HEK293 (cell line): ENCODE results near the gene LAMC3.

ENCODE experiments used
- BCL11B ChIP-seq: fragments of 450-650 bp; formaldehyde crosslinking; IDR thresholded peaks from 2 replicates; pipeline ENCODE4 v1.5.1; 2016; ENCODE audit warnings: low read depth, missing biosample characterization, missing genetic modification characterization
- GFI1B ChIP-seq: fragments of 450-650 bp; formaldehyde crosslinking; IDR thresholded peaks from 2 replicates; pipeline ENCODE4 v1.5.1; 2016; ENCODE audit warnings: missing biosample characterization, missing genetic modification characterization
- GLIS2 ChIP-seq: fragments of 450-650 bp; formaldehyde crosslinking; IDR thresholded peaks from 2 replicates; pipeline ENCODE4 v1.5.1; 2016; ENCODE audit warnings: missing biosample characterization, missing genetic modification characterization
- HOXC10 ChIP-seq: sonication (generic); formaldehyde crosslinking; IDR thresholded peaks from 2 replicates; pipeline ENCODE4 v1.8.1; 2023; ENCODE audit warnings: mild to moderate bottlenecking, missing genetic modification reagents
- KLF1 ChIP-seq: fragments of 450-650 bp; formaldehyde crosslinking; IDR thresholded peaks from 2 replicates; pipeline ENCODE4 v1.5.1; 2016; ENCODE audit warnings: missing biosample characterization, missing genetic modification characterization
- KLF10 ChIP-seq: fragments of 450-650 bp; IDR thresholded peaks from 2 replicates; pipeline ENCODE4 v1.5.1; 2018; ENCODE audit warnings: missing biosample characterization, mild to moderate bottlenecking, missing genetic modification characterization
- KLF9 ChIP-seq: fragments of 450-650 bp; formaldehyde crosslinking; IDR thresholded peaks from 2 replicates; pipeline ENCODE4 v1.5.1; 2016; ENCODE audit warnings: missing biosample characterization, missing genetic modification characterization, low read depth
- SCRT1 ChIP-seq: fragments of 450-650 bp; formaldehyde crosslinking; IDR thresholded peaks from 2 replicates; pipeline ENCODE4 v1.5.1; 2016; ENCODE audit warnings: missing biosample characterization, missing genetic modification characterization, borderline replicate concordance
- TCF7L2 ChIP-seq: IDR thresholded peaks from 2 replicates; pipeline ENCODE4 v1.6.1; 2011; ENCODE audit warnings: low read depth, mild to moderate bottlenecking, inconsistent platforms, low read length, moderate library complexity, borderline replicate concordance
- TRIM28 ChIP-seq: IDR thresholded peaks from 2 replicates; pipeline ENCODE4 v1.6.1; 2011; ENCODE audit warnings: low read length, control low read depth, borderline replicate concordance
- YY1 ChIP-seq: fragments of 450-650 bp; formaldehyde crosslinking; IDR thresholded peaks from 2 replicates; pipeline ENCODE4 v1.5.1; 2018; ENCODE audit warnings: missing biosample characterization, missing genetic modification characterization
- ZBTB11 ChIP-seq: fragments of 450-650 bp; formaldehyde crosslinking; conservative IDR thresholded peaks from 2 replicates; pipeline ENCODE4 v1.5.1; 2016; ENCODE audit warnings: low read depth, missing biosample characterization, missing genetic modification characterization
- ZFP37 ChIP-seq: fragments of 450-650 bp; formaldehyde crosslinking; IDR thresholded peaks from 2 replicates; pipeline ENCODE4 v1.5.1; 2016; ENCODE audit warnings: missing biosample characterization, missing genetic modification characterization
- ZNF114 ChIP-seq: fragments of 450-650 bp; formaldehyde crosslinking; IDR thresholded peaks from 2 replicates; pipeline ENCODE4 v1.5.0; 2017; ENCODE audit warnings: missing biosample characterization, missing genetic modification characterization
- ZNF140 ChIP-seq: fragments of 450-650 bp; formaldehyde crosslinking; IDR thresholded peaks from 2 replicates; pipeline ENCODE4 v1.5.1; 2016; ENCODE audit warnings: missing biosample characterization, missing genetic modification characterization
- ZNF146 ChIP-seq: fragments of 450-650 bp; formaldehyde crosslinking; IDR thresholded peaks from 2 replicates; pipeline ENCODE4 v1.5.1; 2016; ENCODE audit warnings: missing biosample characterization, missing genetic modification characterization
- ZNF16 ChIP-seq: fragments of 450-650 bp; formaldehyde crosslinking; IDR thresholded peaks from 2 replicates; pipeline ENCODE4 v1.5.1; 2016; ENCODE audit warnings: low read depth, missing biosample characterization, missing genetic modification characterization
- ZNF18 ChIP-seq: fragments of 450-650 bp; formaldehyde crosslinking; IDR thresholded peaks from 2 replicates; pipeline ENCODE4 v1.5.1; 2016; ENCODE audit warnings: missing biosample characterization, missing genetic modification characterization
- ZNF274 ChIP-seq, 2 experiments: fragments of 200-500 bp in 1 of 2; fragments of 450-650 bp in 1 of 2; sonication (Bioruptor generic) in 1 of 2; formaldehyde crosslinking in 1 of 2; IDR thresholded peaks; 2 replicates each; pipeline versions ENCODE4 v1.5.1 to v1.6.1; 2014 to 2016; ENCODE audit warnings: borderline replicate concordance in 1 of 2, inconsistent platforms in 1 of 2, low read length in 1 of 2, missing biosample characterization in 1 of 2, missing genetic modification characterization in 1 of 2
- ZNF292 ChIP-seq: fragments of 450-650 bp; formaldehyde crosslinking; IDR thresholded peaks from 2 replicates; pipeline ENCODE4 v1.5.1; 2016; ENCODE audit warnings: low read depth, missing biosample characterization, missing genetic modification characterization, borderline replicate concordance
- ZNF311 ChIP-seq: fragments of 450-650 bp; formaldehyde crosslinking; IDR thresholded peaks from 2 replicates; pipeline ENCODE4 v1.5.1; 2017; ENCODE audit warnings: missing biosample characterization, missing genetic modification characterization, borderline replicate concordance
- ZNF335 ChIP-seq: fragments of 450-650 bp; formaldehyde crosslinking; conservative IDR thresholded peaks from 2 replicates; pipeline ENCODE4 v1.5.1; 2016; ENCODE audit warnings: missing biosample characterization, missing genetic modification characterization
- ZNF366 ChIP-seq: fragments of 450-650 bp; formaldehyde crosslinking; conservative IDR thresholded peaks from 2 replicates; pipeline ENCODE4 v1.5.1; 2016; ENCODE audit warnings: missing biosample characterization, missing genetic modification characterization
- ZNF404 ChIP-seq: fragments of 450-650 bp; formaldehyde crosslinking; IDR thresholded peaks from 2 replicates; pipeline ENCODE4 v1.5.1; 2017; ENCODE audit warnings: missing biosample characterization, missing genetic modification characterization
- ZNF416 ChIP-seq: fragments of 450-650 bp; formaldehyde crosslinking; IDR thresholded peaks from 2 replicates; pipeline ENCODE4 v1.5.1; 2016; ENCODE audit warnings: missing biosample characterization, missing genetic modification characterization
- ZNF423 ChIP-seq: fragments of 450-650 bp; formaldehyde crosslinking; IDR thresholded peaks from 2 replicates; pipeline ENCODE4 v1.5.1; 2016; ENCODE audit warnings: missing biosample characterization, missing genetic modification characterization
- ZNF473 ChIP-seq: fragments of 450-650 bp; formaldehyde crosslinking; IDR thresholded peaks from 2 replicates; pipeline ENCODE4 v1.5.1; 2017; ENCODE audit warnings: missing biosample characterization, missing genetic modification characterization
- ZNF521 ChIP-seq: fragments of 450-650 bp; formaldehyde crosslinking; IDR thresholded peaks from 2 replicates; pipeline ENCODE4 v1.5.1; 2017; ENCODE audit warnings: missing biosample characterization, mild to moderate bottlenecking, missing genetic modification characterization
- ZNF600 ChIP-seq: fragments of 450-650 bp; formaldehyde crosslinking; IDR thresholded peaks from 2 replicates; pipeline ENCODE4 v1.5.1; 2016; ENCODE audit warnings: missing biosample characterization, missing genetic modification characterization
- ZNF624 ChIP-seq: fragments of 450-650 bp; formaldehyde crosslinking; IDR thresholded peaks from 2 replicates; pipeline ENCODE4 v1.5.1; 2017; ENCODE audit warnings: missing biosample characterization, missing genetic modification characterization
- ZNF658 ChIP-seq: fragments of 450-650 bp; formaldehyde crosslinking; IDR thresholded peaks from 2 replicates; pipeline ENCODE4; 2016; ENCODE audit warnings: missing biosample characterization, missing genetic modification characterization
- ZNF785 ChIP-seq: fragments of 450-650 bp; formaldehyde crosslinking; IDR thresholded peaks from 2 replicates; pipeline ENCODE4 v1.5.1; 2016; ENCODE audit warnings: missing biosample characterization, missing genetic modification characterization
- ZNF837 ChIP-seq: fragments of 450-650 bp; formaldehyde crosslinking; IDR thresholded peaks from 2 replicates; pipeline ENCODE4 v1.5.1; 2016; ENCODE audit warnings: missing biosample characterization, missing genetic modification characterization
- ZSCAN30 ChIP-seq: fragments of 450-650 bp; IDR thresholded peaks from 2 replicates; pipeline ENCODE4 v1.5.1; 2018; ENCODE audit warnings: missing biosample characterization, mild to moderate bottlenecking, missing genetic modification characterization, moderate library complexity
- TF ChIP-seq, protein P1 (sequence below): fragments of 450-650 bp; formaldehyde crosslinking; IDR thresholded peaks from 2 replicates; pipeline ENCODE4 v1.5.1; 2016; ENCODE audit warnings: missing biosample characterization, missing genetic modification characterization
- TF ChIP-seq, protein P2 (sequence below): fragments of 450-650 bp; formaldehyde crosslinking; IDR thresholded peaks from 2 replicates; pipeline ENCODE4 v1.5.1; 2016; ENCODE audit warnings: missing biosample characterization, missing genetic modification characterization

Gene LAMC3

DNA sequence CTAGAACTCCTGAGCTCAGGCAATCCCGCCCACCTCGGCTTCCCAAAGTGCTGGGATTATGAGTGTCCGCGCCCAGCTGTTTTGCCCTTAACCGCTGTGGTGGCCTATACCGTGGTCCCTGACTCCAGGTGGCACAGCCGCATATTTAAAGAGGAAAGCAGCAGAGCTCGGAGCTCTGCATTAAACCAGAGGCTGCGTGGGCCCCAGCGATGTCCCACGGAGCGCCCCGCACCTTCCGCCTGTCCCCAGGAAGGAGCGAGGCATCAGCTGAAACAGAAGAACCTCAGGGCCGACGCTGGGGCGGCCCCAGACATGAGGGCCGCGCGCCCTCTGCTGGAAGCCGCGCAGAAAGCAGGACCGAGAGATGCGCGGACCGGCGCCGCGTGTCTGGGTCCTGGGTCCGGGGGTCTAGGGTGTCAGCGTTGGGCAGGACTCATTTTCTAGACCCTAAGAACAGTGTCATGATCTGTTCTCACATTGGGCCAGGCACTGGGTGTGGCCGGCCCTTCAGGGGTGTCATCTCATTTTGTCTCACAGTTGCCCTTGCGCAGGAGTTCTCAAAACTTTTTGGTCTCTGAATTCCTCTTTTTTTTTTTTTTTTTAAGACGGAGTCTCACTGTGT is 37.7 kb downstream of the LAMC3 start (continued):
- TF ChIP-seq ZBTB11 (no peak), BCL11B (tag by site-specific recombination) (no peak), ZNF292 (no peak), HOXC10 (CRISPR knock-in tag) (no peak), TCF7L2 (no peak), ZNF416 (no peak), ZFP37 (tag by site-specific recombination) (no peak), GLIS2 (peak; percentile 37; the same call in 1 of the 2 replicates), ZNF624 (no peak), GFI1B (tag by site-specific recombination) (no peak), ZNF311 (no peak), ZNF600 (tag by site-specific recombination) (0 out of 2 replicates have a peak, but pooled peaks have one; percentile 31), ZNF274 (IDR thresholded peaks at IDR 0.05; ENCODE audit: low read length) (no peak), ZNF274 (tag by site-specific recombination; IDR thresholded peaks at IDR 0.05; ENCODE audit: borderline replicate concordance) (no peak), ZNF140 (tag by site-specific recombination) (no peak), SCRT1 (tag by site-specific recombination) (no peak), ZNF473 (tag by site-specific recombination) (no peak), ZNF521 (no peak), YY1 (tag by site-specific recombination) (no peak), ZNF114 (no peak), ZSCAN30 (tag by site-specific recombination) (peak; percentile 60; the same call in 1 of the 2 replicates), ZNF366 (tag by site-specific recombination) (no peak), ZNF18 (tag by site-specific recombination) (no peak), KLF1 (tag by site-specific recombination) (no peak), ZNF785 (tag by site-specific recombination) (no peak), ZNF16 (tag by site-specific recombination) (no peak), ZNF423 (tag by site-specific recombination) (no peak), ZNF146 (tag by site-specific recombination) (no peak), KLF10 (no peak), ZNF335 (peak; percentile 38), ZNF837 (tag by site-specific recombination) (no peak), ZNF404 (tag by site-specific recombination) (no peak), KLF9 (no peak), ZNF658 (tag by site-specific recombination) (no peak), TRIM28 (no peak)
- TF ChIP-seq, protein P1, sequence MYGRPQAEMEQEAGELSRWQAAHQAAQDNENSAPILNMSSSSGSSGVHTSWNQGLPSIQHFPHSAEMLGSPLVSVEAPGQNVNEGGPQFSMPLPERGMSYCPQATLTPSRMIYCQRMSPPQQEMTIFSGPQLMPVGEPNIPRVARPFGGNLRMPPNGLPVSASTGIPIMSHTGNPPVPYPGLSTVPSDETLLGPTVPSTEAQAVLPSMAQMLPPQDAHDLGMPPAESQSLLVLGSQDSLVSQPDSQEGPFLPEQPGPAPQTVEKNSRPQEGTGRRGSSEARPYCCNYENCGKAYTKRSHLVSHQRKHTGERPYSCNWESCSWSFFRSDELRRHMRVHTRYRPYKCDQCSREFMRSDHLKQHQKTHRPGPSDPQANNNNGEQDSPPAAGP (tag by site-specific recombination) = no peak
- TF ChIP-seq, protein P2, sequence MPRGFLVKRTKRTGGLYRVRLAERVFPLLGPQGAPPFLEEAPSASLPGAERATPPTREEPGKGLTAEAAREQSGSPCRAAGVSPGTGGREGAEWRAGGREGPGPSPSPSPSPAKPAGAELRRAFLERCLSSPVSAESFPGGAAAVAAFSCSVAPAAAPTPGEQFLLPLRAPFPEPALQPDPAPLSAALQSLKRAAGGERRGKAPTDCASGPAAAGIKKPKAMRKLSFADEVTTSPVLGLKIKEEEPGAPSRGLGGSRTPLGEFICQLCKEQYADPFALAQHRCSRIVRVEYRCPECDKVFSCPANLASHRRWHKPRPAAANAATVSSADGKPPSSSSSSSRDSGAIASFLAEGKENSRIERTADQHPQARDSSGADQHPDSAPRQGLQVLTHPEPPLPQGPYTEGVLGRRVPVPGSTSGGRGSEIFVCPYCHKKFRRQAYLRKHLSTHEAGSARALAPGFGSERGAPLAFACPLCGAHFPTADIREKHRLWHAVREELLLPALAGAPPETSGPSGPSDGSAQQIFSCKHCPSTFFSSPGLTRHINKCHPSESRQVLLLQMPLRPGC (tag by site-specific recombination) = no peak
